GM10266 (cell line): ENCODE results near the gene OGG1.
A peak's percentile ranks its signal among the peaks of the same experiment; 100 is the strongest.

Experiments used
- DNase-seq: peaks from one replicate; pipeline ENCODE4 v3.0.0; 2012; ENCODE audit errors: extremely low spot score
- CTCF ChIP-seq: IDR thresholded peaks from 2 replicates; pipeline ENCODE4 v1.5.1; 2012; ENCODE audit warnings: mild to moderate bottlenecking, low read depth; ENCODE audit not compliant: control insufficient read depth, insufficient read depth; ENCODE audit errors: missing control alignments

Gene OGG1

GRCh38 chr3:9780910-9781309 is 31.2 kb downstream of the OGG1 start:
- DNase-seq = no peak
- no peak for TF ChIP-seq CTCF

- TF ChIP-seq CTCF = no peak
- no peak for DNase-seq
Measured at GRCh38 chr3:9781551-9781950, 31.8 kb downstream of the OGG1 start.

GRCh38 chr3:9781978-9782603 is 32.3 kb downstream of the OGG1 start:
- TF ChIP-seq CTCF = no peak
- DNase-seq = no peak

GRCh38 chr3:9782770-9783169 is 33.0 kb downstream of the OGG1 start:
- TF ChIP-seq CTCF = peak; percentile 39
- no peak for DNase-seq

GRCh38 chr3:9783954-9784353 is 34.2 kb downstream of the OGG1 start:
- TF ChIP-seq CTCF = no peak
- no peak for DNase-seq

- no peak for DNase-seq
- TF ChIP-seq CTCF = no peak
Measured at GRCh38 chr3:9784965-9785364, 35.2 kb downstream of the OGG1 start.

- DNase-seq = no peak
- no peak for TF ChIP-seq CTCF
Measured at GRCh38 chr3:9785602-9786001, 35.9 kb downstream of the OGG1 start.
